AG04449 (cell line): ENCODE results near the gene CHMP4B.

Experiments
- CTCF ChIA-PET: fragments of 350-600 bp; formaldehyde crosslinking; extraction: SDS; loops from one replicate; lab custom pipeline; 2021; ENCODE audit warnings: antibody characterized with exemption; lab: Yijun Ruan, JAX
- POLR2A ChIA-PET: fragments of 400-600, 350-600 bp; formaldehyde crosslinking; extraction: SDS; loops from one replicate; lab custom pipeline; 2020; ENCODE audit warnings: antibody characterized with exemption, inconsistent platforms; lab: Yijun Ruan, JAX
- DNase-seq: peaks from one replicate; pipeline ENCODE4 v3.0.0-alpha.2; 2010; ENCODE audit warnings: low read depth, low spot score
- H3K4me3 ChIP-seq: 2 replicates; pipeline ENCODE4 v1.5.1; 2011; ENCODE audit warnings: low read depth, mild to moderate bottlenecking, control low read depth, low read length
- CTCF ChIP-seq: IDR thresholded peaks from one replicate; pipeline ENCODE4 v1.5.1; 2011; ENCODE audit warnings: mild to moderate bottlenecking, moderate library complexity, low read length, control low read depth, inconsistent platforms; ENCODE audit not compliant: insufficient read depth; ENCODE audit errors: missing control alignments

CHMP4B gene

GRCh38 chr20:33824852-33825251, 13.7 kb downstream of the CHMP4B start:
- H3K4me3 ChIP-seq, result no peak overlapping the region
- CTCF ChIA-PET, result interaction anchor here (0.7 to 2.2 kb wide), 6 partner anchors 10 to 887 kb away, joined by 3 to 8 read pairs (median 3); no protein-coding TSS in a partner anchor
- no peak for TF ChIP-seq CTCF
- POLR2A ChIA-PET, result no interaction called here
- DNase-seq, result no peak

- ChIA-PET CTCF (interaction anchor here (1.1 to 2.2 kb wide), 4 partner anchors 9 to 242 kb away, joined by 3 to 8 read pairs (median 4); no protein-coding TSS in a partner anchor), POLR2A (no interaction called here)
- H3K4me3 ChIP-seq, result no peak overlapping the region
- TF ChIP-seq CTCF, result no peak
- DNase-seq, result no peak
Observed at GRCh38 chr20:33825340-33826269, 14.5 kb downstream of the CHMP4B start.

- DNase-seq, result no peak
- no peak for TF ChIP-seq CTCF
- CTCF ChIA-PET, result interaction anchor here (2.2 kb wide), 1 partner anchor 9 kb away, joined by 8 read pairs; no protein-coding TSS in a partner anchor
- POLR2A ChIA-PET, result no interaction called here
- no peak overlapping the region for H3K4me3 ChIP-seq
Observed at GRCh38 chr20:33826270-33826897, 15.2 kb downstream of the CHMP4B start.

- TF ChIP-seq CTCF, result no peak
- no peak overlapping the region for H3K4me3 ChIP-seq
- CTCF ChIA-PET, result interaction anchor here (1.0 kb wide), 1 partner anchor 8 kb away, joined by 3 read pairs; no protein-coding TSS in a partner anchor
- POLR2A ChIA-PET, result no interaction called here
- DNase-seq, result no peak
Observed at GRCh38 chr20:33827109-33827508, 16.0 kb downstream of the CHMP4B start.

- POLR2A ChIA-PET, result no interaction called here
- no peak for DNase-seq
- CTCF ChIA-PET, result interaction anchor here (1.0 kb wide), 1 partner anchor 8 kb away, joined by 3 read pairs; no protein-coding TSS in a partner anchor
- H3K4me3 ChIP-seq, result no peak overlapping the region
- no peak for TF ChIP-seq CTCF
Observed at GRCh38 chr20:33827634-33828325, 16.6 kb downstream of the CHMP4B start.
